NCI-H1694 (cell line): ENCODE results near the gene TSPAN14.
"Not testable (repeated sequence)": the region's sequence is repeated elsewhere in the genome, so short reads cannot be mapped to it uniquely, and the experiment has no call there.

Source experiments
- DNase-seq: peaks from one replicate; lab custom pipeline; 2025; lab: John Stamatoyannopoulos, UW

TSPAN14 gene

DNA sequence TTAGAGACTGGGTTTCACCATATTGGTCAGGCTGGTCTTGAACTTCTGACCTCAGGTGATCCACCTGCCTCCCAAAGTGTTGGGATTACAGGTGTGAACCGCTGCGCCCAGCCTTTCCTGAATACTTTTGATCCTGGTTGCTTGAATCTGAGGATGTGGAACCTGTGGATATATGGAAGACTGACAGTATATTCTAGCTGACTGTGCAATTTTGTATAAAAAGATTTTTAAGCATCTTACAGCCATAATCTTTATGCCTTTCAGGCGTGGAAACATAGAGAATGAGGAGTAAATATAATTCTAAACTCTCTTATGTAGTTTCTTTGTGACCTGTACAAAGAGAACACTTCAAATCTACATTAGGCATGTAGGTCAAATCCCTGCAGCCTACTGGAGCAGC lies 16.2 kb downstream of the TSPAN14 start:
- DNase-seq, result no peak

DNA sequence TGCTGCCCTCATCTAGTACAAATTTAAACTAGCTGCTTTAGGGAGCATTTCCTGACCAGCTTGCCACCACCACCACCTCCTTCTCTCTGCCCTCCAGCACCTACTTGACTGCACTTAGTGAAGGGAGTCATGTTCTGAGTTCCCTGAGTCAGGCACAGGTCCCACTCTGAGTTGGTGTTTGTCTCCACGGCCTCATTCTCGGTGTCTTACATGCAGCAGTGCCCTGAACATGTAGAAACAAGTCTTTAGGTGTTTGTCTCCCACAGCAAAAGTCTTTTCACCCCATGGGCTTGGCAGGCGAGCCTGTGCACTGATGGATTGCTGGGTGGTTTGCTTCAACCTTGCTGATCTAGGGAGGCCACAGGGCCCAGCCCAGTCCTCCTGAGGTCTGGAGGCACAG lies 16.9 kb downstream of the TSPAN14 start:
- DNase-seq, result no peak

DNA sequence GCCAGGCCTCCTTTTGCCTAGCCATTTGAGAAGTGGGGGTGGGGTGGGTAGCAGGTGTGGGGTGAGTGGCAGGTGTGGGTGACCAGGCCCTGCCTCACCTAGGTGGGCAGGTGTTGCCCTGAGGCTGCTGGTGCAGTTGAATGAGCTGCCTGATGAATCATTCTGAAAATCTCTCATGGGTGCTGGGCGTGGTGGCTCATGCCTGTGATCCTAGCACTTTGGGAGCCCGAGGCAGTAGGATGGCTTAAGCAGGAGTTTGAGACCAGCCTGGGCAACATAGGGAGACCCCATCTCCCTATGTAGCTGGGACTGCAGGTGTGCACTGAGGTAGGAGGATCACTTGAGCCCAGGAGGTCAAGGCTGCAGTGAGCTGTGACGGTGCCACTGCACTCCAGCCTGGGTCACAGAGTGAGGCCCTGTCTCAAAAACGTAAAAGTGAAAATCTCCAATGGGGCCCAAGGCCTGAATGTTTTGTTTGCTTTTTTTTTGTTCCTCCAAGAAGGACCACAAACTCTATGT lies 17.7 kb downstream of the TSPAN14 start:
- DNase-seq, result no peak

DNA sequence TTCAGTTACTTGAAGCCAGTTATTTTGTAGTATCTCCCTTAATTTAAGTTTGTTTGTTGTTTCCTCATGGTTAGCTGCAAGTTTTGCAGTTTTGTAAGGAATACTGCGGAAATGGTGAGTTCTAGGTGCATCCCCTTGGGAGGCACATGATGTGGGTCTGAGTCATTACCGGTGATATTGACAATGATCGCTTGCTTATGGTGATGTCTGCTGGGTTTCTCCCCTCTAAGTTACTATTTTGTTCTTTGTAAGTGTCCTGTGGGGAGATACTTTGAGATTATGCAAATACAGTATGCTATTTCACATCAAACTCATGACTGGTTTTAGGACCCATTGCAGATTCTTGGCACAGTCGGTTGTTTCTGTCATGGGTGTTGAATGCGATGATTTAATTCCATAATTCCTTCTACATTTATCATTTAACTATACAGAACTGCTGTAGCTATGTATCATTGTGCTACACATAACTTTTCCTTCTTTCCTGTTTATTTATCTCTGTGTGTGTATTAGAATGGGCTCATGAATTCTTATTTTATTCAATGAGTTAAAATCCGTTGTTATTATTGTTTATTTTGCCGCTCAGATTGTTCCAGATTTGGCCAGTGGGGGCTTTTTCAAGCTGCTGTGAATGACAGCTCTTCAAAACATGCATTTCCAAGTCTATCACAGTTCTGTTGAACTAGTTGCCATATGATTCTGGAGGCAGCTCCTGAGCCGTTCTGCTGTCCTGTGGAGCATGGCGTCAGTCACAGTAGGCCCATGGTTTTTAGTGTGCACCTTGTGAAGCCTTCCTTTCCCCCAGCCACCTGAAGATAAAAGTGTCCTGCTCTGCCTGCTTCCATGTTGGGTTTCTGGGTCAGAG lies 18.4 kb downstream of the TSPAN14 start:
- DNase-seq, result no peak

DNA sequence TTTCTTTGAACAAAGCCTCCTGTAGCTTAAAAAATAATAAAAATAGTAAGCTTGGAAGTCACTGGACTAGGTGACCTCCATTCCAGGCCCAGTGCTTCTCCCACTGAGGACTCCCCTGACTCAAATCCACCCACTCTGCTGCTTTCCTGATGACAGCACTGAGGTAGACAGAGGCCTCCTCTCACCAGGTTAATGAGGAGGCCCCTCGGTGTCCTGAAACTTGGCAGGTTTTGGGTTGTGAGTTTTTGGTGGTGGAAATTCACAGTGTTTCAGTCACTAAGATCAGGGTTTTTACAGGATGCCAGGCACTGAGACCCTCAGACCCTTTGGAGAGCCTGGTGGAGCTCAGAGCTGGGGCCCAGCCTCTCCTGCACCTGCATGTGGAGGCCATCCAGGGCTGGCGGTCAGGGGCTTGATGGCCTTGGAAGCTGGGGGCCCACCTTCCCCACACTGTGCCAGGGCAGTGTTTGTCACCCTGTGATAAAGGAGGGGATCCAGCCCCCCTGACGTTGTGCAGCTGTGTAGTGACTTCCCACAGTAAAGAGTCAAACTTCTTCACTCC lies 19.1 kb downstream of the TSPAN14 start:
- DNase-seq, result no peak

DNA sequence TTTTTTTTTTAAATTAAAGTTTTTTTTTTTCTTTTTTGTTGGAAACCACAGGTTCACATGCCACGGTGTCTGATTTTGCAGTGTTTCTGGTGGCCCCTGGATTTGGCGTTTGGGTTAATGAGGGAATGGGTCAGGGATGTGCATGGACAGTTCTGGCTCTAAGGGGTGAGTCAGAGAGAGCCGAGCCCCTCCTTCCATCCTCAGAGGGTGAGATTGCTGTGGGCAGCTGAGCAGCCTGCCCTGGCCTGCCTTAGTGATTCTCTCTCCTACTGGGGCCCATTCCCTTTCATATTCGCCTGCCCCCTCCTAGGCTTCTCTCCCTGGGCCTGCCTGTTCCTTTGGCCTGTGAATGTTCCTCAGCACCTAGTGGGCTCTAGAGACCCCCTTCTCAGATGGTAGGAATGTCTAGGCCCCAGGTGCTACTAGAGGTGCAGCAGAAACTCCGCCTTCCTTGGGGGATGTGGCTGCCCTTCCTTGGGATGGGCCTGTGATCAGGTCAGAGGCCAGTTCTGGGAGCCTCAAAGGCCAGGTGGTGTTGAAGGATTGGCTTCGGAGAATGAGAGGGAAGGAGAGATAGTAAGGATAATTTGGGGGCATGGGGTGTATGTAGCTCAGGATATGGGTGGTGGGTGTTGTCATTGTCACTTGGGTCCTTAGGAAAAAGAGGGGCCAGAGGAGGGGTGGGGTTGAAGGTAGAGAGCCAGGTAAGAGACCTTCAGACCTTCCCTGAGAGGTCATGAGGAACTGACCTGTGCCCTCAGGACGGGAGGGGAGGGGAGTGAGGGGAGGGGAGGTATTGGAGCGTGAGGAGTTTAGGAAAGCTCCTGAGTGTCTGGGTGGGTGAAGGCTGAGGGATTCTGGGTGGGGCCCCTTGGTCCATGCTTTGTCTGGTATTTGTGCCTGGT lies 19.8 kb downstream of the TSPAN14 start:
- no peak for DNase-seq

DNA sequence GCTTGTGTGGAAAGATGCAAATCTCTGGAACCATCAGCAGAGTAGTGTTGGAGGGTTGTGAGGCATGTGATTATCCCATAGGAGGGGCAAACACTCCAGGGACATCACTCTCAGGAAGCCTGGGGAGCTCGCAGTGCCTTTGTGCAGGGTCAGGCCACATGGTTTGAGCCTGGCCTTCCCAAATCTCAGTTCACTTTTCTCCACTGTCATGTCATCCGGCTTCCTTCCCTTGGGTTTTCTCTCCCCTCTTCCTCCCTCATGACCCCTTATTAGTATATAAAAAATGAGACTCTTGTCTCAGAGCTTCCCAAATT lies 20.4 kb downstream of the TSPAN14 start:
- no peak for DNase-seq

DNA sequence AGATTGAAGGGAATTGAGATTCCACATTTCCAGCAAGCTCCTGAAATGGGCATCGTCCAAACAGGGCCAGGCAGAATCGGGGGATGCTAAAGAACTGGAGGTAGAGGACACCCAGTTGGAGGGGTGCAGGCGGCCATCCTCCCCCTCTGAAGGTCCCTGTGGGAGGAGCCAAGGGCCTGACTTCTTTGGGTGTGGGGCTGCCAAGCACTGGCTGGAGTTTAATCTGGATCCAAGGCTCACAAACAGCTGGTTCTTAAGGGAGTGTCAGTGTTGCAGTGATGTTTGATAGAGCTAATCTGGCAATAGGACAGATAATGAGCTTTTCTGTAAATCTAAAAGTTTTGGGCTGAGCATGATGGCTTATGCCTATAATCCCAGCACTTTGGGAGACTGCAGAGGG lies 20.8 kb downstream of the TSPAN14 start:
- no peak for DNase-seq

DNA sequence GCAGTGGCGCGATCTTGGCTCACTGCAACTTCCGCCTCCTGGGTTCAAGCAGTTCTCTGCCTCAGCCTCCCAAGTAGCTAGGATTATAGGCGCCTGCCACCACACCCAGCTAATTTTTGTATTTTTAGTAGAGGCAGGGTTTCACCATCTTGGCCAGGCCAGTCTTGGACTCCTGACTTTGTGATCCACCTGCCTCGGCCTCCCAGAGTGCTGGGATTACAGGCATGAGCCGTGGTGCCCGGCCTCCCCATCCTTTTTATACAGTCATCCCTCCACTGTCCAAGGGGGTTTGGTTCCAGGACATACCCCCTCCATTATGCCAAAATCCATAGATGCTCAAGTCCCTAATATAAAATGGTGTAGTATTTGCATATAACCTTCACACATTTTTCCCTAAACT lies 21.5 kb downstream of the TSPAN14 start:
- not testable (repeated sequence) for DNase-seq

DNA sequence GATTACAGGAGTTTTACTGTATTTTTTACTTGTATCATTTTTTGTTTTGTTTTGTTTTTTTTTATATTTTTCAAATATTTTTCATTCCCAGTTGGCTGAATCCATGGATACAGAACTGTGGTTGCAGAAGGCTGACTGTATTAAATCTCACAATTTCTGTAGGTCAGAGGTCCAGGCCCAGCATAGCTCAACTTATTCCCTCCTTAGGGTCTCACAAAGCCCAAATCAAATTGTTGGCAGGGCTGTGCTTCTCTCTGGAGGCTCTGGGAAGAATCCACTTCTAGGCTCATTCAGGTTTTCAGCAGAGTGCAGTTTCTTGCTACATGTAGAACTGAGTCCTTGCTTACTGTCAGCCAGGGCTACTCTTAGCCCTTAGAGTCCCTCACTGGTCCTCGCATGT lies 22.6 kb downstream of the TSPAN14 start:
- no peak for DNase-seq

DNA sequence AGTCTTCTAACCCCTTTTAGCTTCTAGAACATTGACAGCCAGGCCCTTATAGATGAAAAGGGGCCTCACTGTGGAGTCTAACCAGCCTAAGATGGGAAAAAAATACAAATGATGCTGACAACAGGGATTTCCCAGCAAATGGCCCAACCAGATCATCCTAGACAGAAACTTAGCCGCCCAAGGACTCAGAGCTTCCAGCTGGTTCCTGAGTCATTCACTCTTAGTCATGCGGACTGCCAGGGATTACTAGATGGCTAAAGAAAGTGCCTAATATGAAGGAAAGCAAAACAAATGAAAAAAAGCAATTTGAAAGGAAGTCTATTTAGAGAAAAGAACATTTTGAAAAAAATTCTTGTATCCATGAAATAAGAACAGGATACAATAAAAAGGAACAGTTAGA lies 23.7 kb downstream of the TSPAN14 start:
- no peak for DNase-seq

DNA sequence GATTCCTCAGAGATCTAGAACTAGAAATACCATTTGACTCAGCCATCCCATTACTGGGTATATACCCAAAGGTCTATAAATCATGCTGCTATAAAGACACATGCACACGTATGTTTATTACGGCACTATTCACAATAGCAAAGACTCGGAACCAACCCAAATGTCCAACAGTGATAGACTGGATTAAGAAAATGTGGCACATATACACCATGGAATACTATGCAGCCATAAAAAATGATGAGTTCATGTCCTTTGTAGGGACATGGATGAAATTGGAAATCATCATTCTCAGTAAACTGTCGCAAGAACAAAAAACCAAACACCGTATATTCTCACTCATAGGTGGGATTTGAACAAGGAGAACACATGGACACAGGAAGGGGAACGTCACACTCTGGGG lies 26.3 kb downstream of the TSPAN14 start:
- not testable (repeated sequence) for DNase-seq

DNA sequence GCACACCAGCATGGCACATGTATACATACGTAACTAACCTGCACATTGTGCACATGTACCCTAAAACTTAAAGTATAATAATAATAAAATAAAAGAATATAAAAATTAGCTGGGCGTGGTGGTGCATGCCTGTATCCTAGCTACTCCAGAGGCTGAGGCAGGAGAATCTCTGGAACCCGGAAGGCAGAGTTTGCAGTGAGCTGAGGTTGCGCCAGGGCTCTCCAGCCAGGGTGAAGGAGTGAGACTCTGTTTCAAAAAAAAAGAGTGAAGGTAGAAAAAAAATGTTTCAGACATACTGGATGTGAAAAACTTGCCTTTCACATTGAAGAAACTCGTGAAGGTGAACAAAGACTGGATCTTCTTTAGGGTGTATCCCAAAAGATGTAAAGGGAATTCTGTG lies 26.7 kb downstream of the TSPAN14 start:
- no peak for DNase-seq

DNA sequence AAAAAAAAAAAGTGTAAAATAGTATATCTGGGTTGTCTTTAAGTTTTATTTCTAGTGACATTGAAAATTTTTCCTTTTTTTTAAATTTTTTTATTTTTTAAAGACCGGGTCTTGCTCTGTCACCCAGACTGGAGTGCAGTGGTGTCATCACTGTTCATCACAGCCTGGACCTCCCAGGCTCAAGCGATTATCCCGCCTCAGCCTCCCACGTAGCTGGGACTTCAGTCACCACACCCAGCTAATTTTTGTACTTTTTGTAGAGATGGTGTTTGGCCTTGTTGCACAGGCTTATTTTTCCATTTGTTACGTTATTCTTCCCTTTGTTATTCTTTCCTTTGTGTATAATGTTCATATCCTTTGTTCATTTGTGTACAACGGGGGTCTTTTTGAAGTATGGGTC lies 30.1 kb downstream of the TSPAN14 start:
- no peak for DNase-seq

DNA sequence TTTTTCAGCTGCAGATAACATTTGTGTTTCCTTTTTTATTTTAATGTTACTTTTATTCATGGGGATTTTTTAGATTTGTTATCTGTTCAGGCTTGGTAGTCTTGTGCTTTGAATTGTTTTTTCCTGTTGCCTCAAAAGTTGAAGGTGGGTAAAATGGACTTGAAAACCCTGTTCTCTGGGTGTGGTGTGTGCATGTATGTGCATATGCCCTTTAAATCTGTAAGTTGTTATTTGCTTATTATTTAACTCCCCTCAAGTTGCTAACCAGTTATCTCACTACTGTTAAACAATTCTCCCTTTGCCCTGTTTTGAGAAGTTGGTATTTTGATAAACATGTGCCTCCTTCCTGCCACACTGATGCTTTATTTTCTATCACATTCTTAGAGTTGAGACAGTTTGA lies 30.6 kb downstream of the TSPAN14 start:
- no peak for DNase-seq

DNA sequence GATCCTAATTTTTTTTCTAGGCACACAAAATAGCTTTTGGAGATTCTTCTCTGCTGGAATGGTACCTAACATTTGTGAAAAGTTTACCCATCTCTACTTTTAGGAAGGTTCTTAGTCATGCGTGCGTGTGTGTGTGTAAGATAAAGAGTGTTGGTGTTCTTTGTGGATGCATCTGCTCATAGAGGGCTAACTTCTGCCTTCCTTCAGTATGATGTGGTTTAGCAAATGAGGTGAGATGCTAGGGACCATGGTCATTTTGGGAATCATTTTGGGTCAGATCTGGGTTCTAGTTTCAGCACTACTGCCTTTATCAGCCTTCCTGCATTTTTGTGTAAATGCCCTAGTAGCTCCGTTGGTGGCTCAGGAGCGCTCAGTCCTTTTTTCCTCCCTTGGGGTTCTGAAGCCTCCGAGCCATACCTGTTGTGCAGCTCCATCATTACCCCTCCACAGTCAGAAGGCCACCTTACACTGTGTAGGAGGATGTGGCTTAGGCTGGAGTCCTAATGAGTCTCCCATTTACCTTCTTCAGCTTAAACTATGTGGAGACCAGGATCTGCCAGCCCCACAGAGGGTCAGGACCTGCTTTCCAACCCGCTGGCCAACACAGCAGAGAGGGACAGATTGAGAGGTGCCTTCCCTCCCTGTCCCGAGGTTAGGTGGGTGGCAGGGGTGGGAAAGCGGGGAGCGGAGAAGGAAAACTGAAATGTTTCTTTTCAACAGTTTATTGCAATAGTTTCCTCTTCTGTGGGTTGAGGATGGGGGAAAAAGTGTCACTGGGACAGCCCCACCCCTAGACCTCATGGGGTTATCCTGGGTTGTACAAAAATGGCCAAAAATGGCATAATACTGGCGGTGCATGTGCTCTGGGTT lies 31.2 kb downstream of the TSPAN14 start:
- DNase-seq, result no peak

DNA sequence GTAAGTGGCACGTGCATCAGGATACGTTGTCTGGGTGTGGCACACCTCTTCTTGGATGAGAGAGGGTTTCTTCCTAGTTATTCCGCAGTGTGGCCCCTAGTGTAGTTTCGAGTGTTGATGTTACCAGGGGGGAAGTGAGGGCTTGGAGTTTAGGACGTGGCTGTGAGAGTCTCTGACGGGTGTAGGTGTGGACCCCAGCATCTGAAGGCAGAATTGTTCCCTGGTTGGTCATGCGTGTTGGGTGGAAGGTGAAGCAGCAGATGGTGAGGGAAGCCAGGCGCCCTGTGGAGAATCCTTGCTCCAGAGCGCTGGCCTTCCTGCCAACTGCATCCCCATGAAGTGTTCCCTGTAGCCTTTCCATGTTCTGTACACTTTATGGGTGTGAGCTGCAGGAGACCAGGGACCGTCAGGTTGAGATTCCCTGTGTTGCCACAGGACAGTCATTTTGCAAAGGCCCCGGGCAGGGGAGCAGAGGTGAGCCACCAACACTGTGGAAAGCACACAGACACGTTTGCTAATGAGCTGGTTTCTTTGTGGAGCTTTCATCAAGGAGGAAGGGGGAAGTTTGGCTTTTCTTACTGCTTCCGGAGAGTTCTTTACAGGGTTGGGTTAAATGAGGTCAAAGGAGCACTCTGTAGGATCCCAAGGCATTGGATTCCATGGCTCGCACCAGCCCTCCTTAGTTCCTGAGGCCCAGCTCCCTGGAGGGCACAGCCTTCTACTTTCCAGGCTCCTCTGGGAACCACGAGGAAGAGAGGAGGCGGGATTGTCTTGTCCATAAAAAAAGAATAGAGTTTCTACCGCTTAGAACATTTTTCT lies 32.0 kb downstream of the TSPAN14 start:
- DNase-seq, result no peak

DNA sequence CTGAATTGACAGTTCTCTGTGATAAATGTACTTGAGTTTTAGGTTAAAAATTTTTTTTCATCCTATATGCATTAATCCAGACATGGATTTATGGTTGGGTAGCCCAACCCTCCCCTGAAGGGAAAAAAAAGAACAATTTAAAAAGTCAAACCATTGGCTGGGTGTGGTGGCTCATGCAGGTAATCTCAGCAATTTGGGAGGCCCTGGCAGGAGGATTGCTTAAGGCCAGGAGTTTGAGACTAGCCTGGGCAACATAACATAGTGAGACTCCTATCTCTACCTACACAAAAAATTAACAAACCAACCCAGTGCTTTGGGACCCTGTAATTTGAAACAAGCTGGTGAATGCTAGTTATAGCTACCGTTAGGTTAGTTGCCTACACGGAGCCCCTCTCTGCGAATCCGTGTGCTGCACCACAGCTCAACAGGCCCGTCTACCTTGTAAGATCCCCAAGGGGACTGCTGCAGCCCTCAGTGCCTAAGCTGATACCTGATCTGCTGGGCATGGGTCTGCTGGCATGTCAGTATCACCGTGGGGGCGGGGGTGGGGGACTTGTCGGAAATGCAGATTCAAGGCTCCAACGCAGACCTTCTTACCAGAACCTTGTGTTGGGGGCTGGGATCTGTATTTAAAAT lies 32.8 kb downstream of the TSPAN14 start:
- DNase-seq, result no peak

DNA sequence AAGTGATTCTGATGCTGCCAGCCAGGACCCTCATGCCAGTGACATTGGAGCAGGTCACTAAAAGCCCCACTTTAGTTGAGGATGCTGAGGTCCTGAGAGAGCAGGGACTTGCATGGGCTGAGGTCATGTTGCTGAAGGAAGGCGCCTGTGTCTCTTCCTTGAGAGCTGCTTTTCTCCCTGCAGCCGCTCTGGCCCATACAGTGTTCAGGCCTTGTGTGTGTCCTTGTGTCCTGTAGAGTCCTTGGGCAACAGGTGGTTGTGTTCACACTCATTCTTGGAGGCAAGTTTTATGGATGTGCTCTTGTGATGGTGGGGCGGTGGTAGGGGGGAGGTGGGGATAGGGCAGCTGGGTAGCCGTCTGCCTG lies 33.3 kb downstream of the TSPAN14 start:
- DNase-seq, result no peak

DNA sequence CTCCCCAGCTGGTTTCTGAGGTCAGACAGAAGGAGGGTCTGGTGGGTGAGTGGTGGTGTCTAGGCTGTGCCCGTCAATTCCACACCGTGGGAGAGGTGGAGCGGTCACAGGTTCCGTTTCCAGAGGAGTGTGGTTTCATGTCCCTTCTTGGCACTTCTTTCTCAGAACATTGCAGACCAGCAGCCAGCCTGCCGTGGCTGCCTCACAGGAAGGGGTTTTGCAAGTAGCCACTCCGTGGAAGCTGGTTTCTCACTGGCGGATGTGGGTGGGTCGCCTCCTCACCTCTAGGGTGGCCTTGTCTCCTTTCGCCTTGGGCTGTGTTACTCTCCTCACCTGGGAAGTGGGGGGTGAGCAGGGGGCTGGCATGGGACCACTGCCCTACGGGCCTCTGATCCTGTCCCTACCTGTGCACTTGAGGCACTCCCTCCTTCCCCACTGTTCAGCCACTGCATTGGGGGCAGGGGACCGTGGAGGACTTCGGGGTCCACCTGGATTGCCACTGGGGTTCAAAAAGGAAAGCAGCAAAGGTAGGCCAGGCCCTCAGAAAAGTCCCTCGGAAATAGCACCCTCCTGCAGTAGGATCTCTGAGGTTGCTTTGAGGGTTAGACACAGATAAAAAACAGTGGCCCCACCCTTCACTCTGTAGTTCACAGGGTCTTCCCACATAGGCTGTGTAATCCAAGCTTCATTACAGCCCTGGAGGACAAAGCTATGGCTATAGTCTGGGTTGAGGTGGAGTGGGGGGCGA lies 33.9 kb downstream of the TSPAN14 start:
- DNase-seq, result no peak
